Muscle of back (tissue), 11 donors: Measurements from ENCODE around the gene SLC30A2. TPM values are rescaled to one million over a fixed set of nuclear protein-coding genes. Genes with fewer than 3 reads are reported as not detected.

Experiments
- DNase-seq, 3 donors: peaks; one replicate each; pipeline versions ENCODE4 v3.0.0 to v3.0.0-alpha.2; 2013
- polyA plus RNA-seq, 10 donors: library from polyadenylated mRNA; unstranded; fragments of 120-200 nt; gene quantifications; one replicate each; pipeline ENCODE4 v1.2.1, GENCODE V29; 2013; ENCODE audit not compliant: insufficient read length in 10 of 10

The SLC30A2 gene
- polyA plus RNA-seq, 10 donors = 0.16 to 1.1 (median 0.55) TPM

DNA sequence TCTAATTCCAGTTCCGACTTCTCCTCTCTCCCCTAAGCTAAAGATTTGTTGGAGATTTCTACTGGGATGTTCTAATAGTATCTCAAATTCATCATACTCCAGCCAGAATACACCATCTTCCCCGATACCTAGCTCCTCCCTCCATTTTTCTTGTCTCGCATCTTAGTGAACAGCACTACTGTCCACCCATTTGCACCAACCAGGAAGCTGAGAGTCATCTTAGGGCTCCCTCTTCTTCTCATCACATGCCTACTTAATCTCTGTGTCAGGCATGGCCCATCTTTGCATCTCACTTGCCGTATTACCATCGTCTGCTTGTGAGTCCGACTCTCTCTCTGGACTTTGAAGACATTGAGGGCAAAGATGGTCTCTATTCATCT lies 25.0 kb upstream of the SLC30A2 start:
- DNase-seq = no peak

DNA sequence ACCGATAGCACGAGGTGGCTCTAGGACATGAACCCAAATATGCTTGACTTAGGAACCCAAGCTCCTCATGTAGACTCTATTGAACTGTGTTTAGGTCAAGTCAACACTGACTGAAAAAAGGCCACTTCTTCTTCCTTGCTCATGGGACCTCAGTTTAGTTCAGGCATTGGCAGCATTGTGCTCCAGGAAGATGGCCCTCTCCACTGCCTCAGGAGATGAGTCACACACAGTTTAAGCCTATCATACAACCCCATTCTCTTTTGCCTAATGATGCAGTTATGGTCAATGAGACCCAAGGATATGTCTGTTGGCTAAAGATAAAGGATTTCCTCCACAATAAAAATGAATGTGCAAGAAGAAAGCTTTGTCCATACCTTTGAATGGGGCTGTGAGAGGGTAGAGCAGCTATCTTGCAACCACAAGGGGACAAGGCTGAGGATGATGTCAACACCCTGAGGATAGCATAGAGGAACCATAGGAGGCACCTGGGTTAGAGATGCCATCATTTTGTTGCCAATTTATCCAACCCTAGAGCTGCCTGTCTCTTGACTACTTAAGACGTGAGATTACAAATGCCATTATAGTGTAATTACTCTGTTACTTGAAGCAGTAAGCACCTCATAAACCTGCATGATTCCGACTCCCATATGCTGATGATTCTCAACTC lies 24.5 kb upstream of the SLC30A2 start:
- DNase-seq = no peak

DNA sequence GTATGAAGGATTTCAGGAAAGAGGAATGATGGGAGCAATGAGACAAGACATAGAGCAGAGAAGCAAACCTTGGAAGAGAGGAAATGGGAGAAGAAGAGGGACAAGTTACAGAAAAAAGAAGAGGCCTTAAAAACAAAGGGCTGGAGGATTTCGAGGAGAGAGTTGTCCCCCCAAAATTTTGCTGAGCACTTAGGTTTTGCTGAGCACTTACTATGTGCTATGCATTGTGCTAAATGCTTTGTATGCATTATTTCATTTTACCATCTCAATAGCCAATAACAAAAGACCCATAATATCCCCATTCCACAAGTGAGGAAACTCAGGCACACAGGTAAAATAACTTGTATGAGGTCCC lies 24.0 kb upstream of the SLC30A2 start:
- no peak for DNase-seq

DNA sequence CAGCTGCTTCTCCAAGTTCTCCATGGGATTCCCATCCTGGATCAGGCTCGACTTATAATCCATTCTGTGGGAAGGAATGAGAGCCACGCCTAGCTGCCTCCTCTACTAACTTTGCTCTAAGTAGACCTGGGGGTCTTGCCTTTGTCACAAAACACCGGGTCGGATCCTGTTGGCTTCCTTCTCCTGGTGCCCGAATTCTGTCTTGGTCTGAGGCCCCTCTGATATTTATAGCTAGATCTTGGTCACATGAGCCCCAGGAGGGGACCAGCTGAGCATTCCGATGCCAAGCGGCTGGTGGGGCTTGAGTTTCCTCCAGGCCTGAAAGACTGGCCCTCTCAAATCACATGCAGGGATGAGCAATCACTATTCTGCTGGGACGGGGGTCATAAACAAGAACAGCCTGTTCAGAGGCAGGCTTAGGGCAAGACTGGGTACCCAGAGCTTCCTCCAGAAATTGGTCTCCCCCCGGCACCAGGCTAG lies 21.6 kb upstream of the SLC30A2 start, which contains the start of gene TRIM63:
Gene TRIM63 (minus strand): TSS at position 199 of the 480 bp plus-strand sequence. CDS start 136 bp downstream, at position 63.
- DNase-seq = peak; percentile 22 to 69 (median 37)

DNA sequence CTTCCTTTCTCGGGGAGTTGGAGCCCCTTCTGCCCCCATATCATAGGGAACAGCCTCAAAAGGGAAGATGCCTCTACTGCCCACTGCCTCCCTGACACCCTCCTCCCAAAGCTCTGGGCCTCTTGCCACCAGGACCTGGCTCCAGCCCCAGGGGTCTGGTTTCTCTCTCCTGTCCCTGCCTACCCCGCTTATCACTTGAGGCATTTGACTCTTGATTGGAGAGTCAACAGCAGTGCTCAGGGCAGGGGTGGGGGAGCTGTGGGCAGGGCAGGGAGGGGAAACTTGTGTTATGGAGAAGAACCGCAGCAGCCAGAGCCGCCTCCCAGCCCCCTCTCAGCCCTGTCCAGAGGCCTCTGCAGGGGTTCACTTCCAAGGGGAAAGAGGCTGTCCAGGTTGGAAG lies 20.9 kb upstream of the SLC30A2 start:
- peak in 1 of 3 donors; percentile 31 for DNase-seq

DNA sequence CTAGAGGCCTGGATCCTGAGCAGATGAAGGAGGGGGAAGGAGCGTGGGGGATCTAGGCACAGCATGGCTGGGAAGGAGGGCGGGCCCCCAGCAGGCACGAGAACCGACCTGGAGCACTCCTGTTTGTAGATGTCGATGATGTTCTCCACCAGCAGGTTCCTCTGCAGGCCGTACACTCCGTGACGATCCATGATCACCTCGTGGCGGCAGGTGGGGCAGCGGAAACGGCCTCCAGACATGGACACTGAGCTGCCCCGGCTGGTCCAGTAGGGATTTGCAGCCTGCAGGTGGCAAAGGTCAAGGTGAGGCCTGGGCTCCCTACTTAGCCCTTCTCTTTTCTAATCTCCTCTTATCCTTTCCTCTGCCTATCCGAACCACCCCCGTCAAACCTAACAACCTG lies 20.2 kb upstream of the SLC30A2 start:
- DNase-seq = no peak

DNA sequence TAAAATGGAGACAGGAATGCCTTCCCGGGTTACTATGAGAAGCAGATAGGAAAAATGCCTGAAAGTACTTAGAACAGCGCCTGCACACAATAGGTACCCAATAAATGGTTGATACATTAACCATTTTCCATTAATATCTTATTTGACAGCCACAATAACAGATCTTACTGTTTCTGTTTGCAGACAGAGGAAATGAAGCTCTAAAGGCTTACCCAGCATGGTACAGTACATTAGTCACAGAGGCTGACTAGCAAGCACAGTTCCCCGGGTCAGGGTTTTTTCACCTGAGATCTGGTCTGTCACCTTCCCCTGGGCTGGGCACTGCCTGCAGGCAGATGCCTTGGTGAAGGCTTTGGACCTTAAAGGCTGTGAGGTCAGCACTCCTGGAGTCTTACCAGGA lies 18.6 kb upstream of the SLC30A2 start:
- no peak for DNase-seq

DNA sequence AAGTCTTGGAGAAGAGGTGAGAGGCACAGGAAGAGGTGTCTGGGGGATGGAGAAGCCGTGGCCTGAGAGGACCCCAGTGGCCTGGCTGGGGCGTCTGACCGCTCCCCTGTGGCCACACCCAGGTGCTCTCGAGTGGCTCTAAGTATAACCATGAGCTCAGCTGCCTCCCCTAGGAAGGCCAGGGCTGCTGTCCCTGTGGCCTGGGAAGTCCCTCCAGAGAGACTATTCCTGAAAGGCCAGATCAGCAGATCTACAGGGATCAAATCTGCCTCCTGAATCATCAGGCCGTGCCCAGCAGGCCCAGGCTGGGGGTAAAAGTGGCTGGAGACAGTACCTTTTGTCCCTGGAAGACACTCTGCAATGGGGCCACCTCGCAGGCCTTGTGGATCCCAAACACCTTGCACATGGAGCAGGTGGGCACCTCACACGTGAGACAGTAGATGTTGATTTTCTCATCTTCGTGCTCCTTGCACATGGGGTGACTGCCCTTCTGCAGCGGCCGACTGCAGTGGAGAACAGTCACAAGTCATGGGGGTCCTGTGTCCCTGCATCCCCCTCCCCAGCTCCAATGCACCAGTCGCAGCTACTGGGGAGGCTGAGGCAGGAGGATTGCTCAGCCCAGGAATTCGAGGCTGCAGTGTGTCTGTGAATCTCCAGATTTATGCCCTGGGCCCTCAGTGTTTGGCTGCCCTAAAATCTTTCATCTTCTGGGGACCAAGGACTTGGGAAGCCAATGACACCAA lies 15.1 kb upstream of the SLC30A2 start:
- DNase-seq = no peak

DNA sequence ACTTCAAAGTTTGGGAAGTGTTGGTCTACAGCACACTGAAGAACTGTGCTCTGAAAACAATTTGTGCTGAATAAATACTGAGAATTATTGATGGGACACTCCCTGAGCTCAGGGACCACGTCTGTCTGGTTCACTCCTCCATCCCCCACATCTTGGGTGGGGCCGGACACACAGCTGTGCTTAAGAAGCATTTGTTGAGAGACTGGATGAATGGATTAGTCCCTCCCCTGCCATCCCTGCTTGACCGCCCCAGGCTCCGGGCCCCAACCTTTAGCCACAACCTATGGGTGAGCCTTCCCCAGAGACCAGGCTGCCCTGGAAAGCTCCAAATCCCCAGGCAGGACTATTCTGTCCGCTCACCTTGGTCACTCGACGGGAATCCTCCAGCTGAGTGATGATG lies 14.0 kb upstream of the SLC30A2 start:
- no peak for DNase-seq

DNA sequence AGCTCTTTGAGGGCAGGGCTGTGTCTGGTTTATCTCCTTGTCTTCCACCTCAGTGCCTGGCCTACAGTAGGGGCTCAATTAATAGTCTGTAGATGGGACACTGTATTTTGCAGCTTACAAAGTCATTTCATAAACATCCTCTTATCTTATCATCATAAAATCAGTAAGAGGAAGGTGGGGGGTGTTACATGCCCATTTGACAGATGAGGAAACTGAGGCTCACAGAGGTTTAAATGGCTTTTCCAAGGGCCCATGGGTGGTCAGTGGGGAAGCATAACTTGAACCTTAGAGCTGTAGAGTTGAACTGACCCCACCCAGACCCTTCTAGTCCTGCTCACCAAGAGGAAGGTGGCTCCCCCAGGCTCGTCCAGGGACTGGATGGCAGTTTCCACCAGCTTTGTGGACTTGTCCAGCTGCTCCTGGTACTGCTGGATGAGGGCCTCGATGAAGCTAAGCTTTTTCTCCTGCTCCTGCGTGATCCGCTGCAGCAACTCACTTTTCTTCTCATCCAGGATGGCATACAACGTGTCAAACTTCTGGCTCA lies 12.2 kb upstream of the SLC30A2 start:
- no peak for DNase-seq

DNA sequence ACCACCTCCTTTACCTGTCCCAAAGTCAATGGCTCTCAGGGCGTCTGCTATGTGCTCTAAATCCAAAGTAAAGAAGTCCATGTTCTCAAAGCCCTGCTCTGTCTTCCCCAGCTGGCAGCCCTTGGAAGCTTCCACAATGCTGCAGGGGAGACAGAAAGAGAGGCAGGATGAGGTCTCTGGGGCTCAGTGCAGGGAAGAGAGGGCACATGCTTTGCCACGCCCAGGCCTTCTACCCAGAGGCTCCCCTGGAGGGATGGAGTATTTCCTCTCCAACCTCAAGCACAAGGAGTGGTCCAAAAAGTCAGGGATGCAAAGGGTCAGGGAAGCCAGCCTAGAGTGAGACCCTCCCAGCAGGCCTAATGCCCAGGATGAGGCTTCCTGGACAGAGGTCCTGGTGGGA lies 11.3 kb upstream of the SLC30A2 start:
- DNase-seq = no peak

DNA sequence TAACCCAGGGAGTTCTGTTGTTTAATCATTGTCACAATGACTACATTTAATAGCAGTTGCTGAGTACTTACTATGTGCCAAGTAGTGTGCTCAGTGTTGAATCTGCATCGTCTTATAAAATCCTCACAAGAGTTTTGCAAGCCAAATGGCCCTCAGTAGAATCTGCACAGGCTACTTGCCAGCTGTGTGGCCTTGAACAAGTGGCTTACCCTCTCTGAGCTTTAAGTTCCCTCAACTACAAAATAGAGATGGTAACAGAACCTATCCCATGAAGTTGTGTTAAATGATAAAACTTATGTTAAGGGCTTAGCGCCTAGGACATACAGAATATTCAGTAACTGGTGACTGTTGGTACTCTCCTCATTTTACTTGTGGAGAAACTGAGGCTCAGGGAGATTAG lies 9.1 kb upstream of the SLC30A2 start:
- DNase-seq = no peak

DNA sequence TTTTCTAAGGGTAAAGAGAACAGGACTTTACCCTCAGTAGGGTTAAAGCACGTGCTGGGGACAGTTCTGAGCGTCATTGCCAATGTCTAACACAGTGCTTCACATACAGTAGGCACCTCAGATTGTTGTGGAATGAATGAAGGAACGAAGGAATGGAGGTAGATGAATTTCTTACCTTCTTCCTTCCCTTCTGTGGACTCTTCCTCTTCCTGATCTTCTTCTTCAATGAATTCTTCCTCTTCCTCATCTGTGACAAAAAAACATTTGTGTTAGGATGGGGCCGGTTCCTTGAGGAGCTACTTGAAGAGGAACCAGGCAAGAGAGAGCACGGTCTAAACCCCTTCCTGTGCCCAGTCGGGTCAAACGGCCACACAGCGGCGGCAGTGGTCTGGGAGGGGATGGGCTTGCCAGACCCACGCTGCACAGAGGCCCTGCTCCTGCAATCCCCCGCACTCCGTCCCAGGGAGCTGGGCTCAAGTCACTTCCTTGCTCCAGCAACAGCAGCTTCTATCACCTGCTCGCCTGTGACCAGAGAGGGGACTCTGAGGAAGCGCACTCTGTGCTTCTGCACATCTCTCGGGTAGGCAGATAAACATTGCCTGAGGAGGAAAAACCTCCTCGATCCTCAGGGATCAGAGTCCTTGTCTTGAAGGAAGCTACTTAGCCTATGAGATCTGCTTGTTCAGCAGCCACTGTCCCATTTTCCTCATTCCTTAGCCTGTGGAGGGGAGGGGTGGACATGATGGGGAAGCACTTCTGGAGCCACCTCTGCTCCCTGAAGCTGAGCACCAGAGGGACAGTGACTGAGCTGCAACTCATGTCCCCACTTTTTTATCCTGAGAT lies 8.0 kb upstream of the SLC30A2 start:
- DNase-seq = no peak

DNA sequence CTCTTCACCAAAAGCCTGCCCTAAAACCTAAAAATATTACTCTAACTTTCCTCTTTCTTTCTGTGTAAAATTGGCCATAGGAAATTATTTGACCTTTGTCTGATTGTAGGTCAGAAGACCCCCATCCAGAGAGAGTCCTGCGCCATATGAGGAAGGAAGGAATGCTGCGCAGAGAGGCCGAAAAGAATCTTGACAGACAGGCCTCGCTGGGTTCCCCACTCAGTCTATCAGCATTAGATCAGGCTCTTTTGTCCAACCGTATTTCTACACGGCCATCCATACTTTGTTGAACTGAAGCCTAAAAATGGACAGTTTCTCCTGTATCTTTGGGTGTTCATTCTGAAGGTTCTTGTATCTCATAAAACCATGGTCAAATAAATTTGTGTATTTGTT lies 4.3 kb upstream of the SLC30A2 start:
- no peak for DNase-seq

DNA sequence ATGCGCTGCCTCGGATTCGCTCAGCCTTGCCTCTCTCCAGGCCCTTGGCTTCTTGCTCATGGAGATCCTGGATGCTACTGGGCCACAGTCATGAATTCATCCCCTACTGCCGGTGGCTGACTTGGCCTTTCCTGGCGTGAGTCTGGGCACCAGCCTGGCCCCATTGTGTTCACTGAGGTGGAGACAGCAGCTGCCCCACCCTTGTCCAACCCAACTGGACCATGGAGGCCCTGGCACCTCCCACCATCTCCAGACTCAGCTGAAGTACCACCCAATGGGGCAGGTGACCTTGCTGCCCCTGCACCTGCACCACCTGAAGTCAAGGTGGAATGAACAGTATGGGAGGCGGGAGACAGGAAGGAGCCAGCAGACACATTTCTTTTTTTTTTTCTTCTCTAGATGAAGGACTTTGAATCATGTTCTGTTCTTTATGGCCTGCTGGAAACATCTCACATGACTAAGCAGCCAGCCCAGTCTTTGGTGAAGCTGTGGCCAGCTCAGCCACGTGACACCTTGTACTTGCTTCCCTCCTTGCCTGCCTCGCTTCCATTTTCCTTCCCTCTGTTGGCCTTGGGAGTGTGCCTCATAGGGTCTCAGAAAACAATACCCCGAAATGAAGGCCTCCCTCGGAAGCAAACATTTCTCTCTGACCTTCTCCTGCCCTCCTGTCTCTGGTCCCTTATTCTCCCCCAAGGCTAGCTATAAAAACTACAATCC lies 3.8 kb upstream of the SLC30A2 start:
- no peak for DNase-seq

DNA sequence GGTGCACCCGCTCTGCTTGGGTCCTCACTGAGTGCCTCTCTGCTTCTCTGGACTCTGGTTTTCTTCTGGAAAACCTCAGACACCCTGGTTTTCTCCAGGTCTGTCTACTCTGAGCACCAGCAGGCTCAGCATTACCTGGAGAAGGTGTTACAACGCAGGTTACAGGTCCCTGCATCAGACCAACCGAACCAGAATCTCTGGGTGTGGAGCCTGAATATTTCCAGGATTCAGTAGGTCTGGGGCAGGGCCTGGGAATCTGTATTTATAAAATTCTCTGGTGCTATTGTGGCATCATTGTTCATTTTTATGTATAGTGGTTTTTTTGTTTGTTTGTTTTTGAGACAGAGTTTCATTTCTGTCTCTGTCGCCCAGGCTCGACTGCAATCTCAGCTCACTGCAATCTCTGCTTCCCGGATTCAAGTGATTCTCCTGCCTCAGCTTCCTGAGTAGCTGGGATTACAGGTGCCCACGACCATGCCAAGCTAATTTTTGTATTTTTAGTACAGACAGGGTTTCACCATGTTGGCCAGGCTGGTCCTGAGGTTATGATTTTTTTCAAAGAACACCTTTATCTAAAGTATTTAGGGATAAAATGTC lies 1.5 kb upstream of the SLC30A2 start:
- no peak for DNase-seq

DNA sequence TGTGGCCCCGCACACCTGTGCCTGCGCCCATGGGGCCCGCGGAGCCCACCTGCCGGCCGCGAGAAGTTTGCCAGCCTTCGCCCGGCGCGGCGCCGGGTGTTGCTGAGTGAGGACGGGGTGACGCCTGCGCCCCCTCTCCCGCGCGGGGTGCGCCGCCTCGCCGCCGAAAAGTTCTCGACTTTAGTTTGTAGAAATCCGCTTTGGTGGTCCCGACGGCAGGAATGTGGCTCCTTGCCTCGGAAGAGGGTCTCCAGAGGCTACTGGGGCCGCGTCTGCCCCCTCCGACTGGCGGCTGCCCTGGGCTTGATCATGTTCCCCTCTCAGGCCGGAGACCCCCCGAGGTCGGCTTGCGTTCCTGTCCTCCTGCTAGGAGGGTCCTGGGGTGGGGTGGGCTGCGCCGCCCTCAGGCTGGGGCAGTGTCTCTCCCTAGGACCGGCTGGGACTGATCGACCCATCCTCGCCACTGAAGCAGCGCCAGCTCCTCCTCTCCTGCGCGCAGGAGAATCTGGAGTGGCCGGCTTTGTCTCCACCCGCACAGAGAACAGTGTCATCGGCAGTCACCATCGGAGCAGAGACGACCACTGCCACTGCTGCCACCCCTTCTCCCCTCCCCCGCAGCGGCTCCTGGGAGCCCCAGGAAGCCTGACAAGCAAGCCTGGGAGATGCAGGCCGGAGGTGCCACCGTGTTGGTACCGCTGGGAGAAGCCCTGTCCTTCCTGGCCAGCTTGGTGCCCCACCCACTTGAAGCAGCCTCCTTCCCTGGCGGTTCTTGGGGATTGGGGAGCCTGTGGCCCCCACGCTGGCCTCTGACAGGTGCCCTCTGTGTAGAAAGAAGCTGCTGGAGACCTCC lies 553 bp upstream of the SLC30A2 start:
- no peak for DNase-seq

DNA sequence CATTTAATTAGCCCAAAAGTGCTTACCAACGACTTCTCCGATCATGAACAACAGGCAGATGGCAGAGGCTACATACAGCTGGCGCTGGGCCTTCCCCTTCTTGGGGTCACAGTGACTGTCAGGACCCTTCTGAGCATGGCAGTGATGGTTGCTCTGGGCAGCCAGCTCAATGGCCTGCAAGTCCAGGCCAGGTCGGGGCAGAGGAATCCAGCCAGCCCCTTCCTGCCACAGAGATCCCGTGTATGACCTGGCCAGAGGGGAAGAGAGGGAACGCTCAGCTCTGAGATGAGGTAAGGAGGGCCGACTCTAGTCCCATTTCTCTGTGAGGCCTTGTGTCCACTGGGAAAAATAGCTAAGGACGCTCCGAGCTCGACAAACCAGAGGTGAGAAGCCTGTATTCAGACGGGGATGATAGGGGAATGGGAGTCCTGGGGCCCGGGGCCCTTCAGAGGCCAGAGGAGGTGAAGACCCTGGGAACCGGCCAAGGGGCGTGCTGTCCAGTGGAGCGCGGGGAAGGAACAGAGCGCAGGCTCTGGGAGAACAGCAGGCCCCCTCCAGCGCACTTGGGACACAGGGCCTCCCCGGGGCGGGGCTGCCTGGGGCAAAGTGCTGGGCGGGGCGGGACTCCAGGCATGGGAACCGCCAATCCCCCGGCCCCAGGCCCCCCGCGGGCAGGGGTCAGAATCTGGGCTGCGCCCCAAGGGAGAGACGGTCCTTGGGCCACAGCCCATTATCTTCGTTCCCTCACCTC lies 772 bp downstream of the SLC30A2 start:
- DNase-seq = no peak

DNA sequence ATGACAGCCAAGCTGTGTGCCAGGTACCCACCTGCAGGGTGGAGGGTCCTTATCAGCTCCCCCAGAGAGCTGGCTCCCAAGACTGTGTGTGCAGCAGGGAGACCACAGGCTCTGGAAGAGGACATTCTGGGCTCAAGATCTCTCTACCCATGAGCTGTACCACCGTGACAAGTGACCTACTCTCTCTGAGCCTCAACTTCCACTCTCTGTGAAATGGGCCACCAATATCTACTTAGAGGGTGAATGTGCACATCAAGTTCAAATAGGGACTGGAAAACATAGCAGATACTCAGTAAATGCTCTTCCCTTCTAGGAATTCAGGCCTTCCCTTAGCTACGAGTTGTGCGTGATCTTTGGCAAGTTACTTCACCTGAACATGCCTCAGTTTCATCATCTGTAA lies 1.5 kb downstream of the SLC30A2 start:
- no peak for DNase-seq

DNA sequence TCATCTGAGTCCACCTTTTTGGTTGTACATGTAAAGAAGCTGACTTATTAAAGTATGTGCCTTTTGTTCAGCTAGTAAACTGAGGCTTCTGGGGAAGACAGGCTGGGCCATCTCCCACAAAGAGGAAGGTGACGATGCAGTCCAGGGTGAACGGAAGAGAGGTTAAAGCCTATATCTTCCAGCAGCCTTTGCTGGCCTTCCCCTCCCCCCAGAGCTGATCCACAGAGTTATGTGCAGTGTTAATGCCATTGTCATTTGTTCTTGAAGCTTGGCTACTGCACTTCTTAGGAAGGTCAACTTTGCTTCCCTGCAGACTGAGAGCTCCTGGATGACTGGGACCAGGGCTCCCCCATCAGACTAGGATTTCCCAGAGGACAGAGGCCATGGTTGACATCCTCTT lies 2.2 kb downstream of the SLC30A2 start:
- no peak for DNase-seq
